DMS 273 (cell line): Measurements from ENCODE around the gene SLC7A4.
A peak's percentile ranks its signal among the peaks of the same experiment; 100 is the strongest.
"Not testable (repeated sequence)": the region's sequence is repeated elsewhere in the genome, so short reads cannot be mapped to it uniquely, and the experiment has no call there.

Experiments
- DNase-seq: peaks from one replicate; lab custom pipeline; 2025; ENCODE audit not compliant: unreplicated experiment; lab: John Stamatoyannopoulos, UW

The SLC7A4 gene

GRCh38 chr22:21064917-21065864 is 32.8 kb upstream of the SLC7A4 start:
- no peak for DNase-seq

GRCh38 chr22:21064425-21064824 is 32.1 kb upstream of the SLC7A4 start:
- not testable (repeated sequence) for DNase-seq

- not testable (repeated sequence) for DNase-seq
Measured at GRCh38 chr22:21061660-21062321, 29.4 kb upstream of the SLC7A4 start.

- not testable (repeated sequence) for DNase-seq
Measured at GRCh38 chr22:21060363-21060762, 28.0 kb upstream of the SLC7A4 start.

GRCh38 chr22:21055880-21056319 is 23.5 kb upstream of the SLC7A4 start:
- DNase-seq, result no peak

- no peak for DNase-seq
Measured at GRCh38 chr22:21055564-21055834, 23.1 kb upstream of the SLC7A4 start.

GRCh38 chr22:21054714-21055563 is 22.6 kb upstream of the SLC7A4 start:
- no peak for DNase-seq

GRCh38 chr22:21054046-21054713 is 21.8 kb upstream of the SLC7A4 start:
- no peak for DNase-seq

- no peak for DNase-seq
Measured at GRCh38 chr22:21052715-21053459, 20.5 kb upstream of the SLC7A4 start.

GRCh38 chr22:21051831-21052400 is 19.6 kb upstream of the SLC7A4 start:
- DNase-seq, result no peak

- DNase-seq, result peak; percentile 92
Measured at GRCh38 chr22:21051145-21051830, 18.9 kb upstream of the SLC7A4 start.

- not testable (repeated sequence) for DNase-seq
Measured at GRCh38 chr22:21048965-21049364, 16.6 kb upstream of the SLC7A4 start.

GRCh38 chr22:21048448-21048847 is 16.1 kb upstream of the SLC7A4 start:
- not testable (repeated sequence) for DNase-seq

- DNase-seq, result no peak
Measured at GRCh38 chr22:21047730-21048129, 15.4 kb upstream of the SLC7A4 start.

GRCh38 chr22:21047035-21047661 is 14.8 kb upstream of the SLC7A4 start:
- no peak for DNase-seq

- DNase-seq, result peak; percentile 96
Measured at GRCh38 chr22:21045585-21046294, 13.4 kb upstream of the SLC7A4 start, which contains the start of gene LRRC74B. LRRC74B (plus strand) TSS chr22:21045946; CDS start chr22:21045987, 41 bp downstream.

- DNase-seq, result peak; percentile 77
Measured at GRCh38 chr22:21044931-21045584, 12.7 kb upstream of the SLC7A4 start.
